GM12878 (cell line): ENCODE measurements around the gene EHBP1L1. TPM values are rescaled to one million over a fixed set of nuclear protein-coding genes. Genes with fewer than 3 reads are reported as not detected.

ENCODE experiments used
- ATAC-seq: fragments of 200-7000 bp; cut with Tn5 transposase; 3 replicates; pipeline ENCODE4 v1.9.1; 2020; ENCODE audit warnings: mild to moderate bottlenecking, moderate library complexity
- BruUV-seq: library from RNA; stranded (reverse); fragments of 400-500 nt; replicated peaks from 2 replicates; lab custom pipeline; 2021; lab: Mats Ljungman, UMichigan
- CTCF ChIA-PET: fragments of 300-600 bp; sonication (Branson Sonifier 250); formaldehyde crosslinking; extraction: SDS; loops from one replicate; lab custom pipeline; 2021; ENCODE audit warnings: inconsistent platforms; lab: Yijun Ruan, JAX
- POLR2A ChIA-PET: fragments of 350-600 bp; formaldehyde crosslinking; extraction: SDS; loops from one replicate; lab custom pipeline; 2021; ENCODE audit warnings: inconsistent platforms; lab: Charles Lee
- RAD21 ChIA-PET: fragments of 300-600 bp; sonication (Branson Sonifier 250); formaldehyde crosslinking; loops from one replicate; lab custom pipeline; 2023; ENCODE audit warnings: antibody characterized with exemption; ENCODE audit not compliant: unreplicated experiment; lab: Charles Lee
- SMC1A ChIA-PET: fragments of 300-600 bp; sonication (Branson Sonifier 250); formaldehyde crosslinking; loops from one replicate; lab custom pipeline; 2023; ENCODE audit not compliant: unreplicated experiment, uncharacterized antibody; lab: Charles Lee
- DNase-seq: peaks from one replicate; pipeline ENCODE4 v3.0.0-alpha.2; 2011; ENCODE audit warnings: low read depth, low spot score
- FAIRE-seq: peaks from 3 replicates; lab custom pipeline; 2011; peaks lifted over from hg19 to GRCh38; lab: Jason Lieb, UNC
- H2AFZ ChIP-seq: 2 replicates; pipeline ENCODE4 v1.6.0; 2011; ENCODE audit warnings: low read depth, low read length, control low read depth; ENCODE audit not compliant: control insufficient read depth
- H3K27ac ChIP-seq: 2 replicates; pipeline ENCODE4 v1.5.1; 2011; ENCODE audit warnings: control low read depth; ENCODE audit not compliant: control insufficient read depth, insufficient read depth
- H3K27me3 ChIP-seq, 2 experiments: replicated peaks in 1 of 2; 2 replicates each; pipeline versions ENCODE4 v1.6.0 to v1.6.1; 2011; ENCODE audit warnings: low read length in 1 of 2; ENCODE audit not compliant: control insufficient read depth in 2 of 2, insufficient read depth in 2 of 2
- H3K36me3 ChIP-seq, 2 experiments: 2 replicates each; pipeline ENCODE4 v1.5.1; 2011; ENCODE audit warnings: low read length in 1 of 2; ENCODE audit not compliant: control insufficient read depth in 2 of 2, insufficient read depth in 2 of 2
- H3K4me1 ChIP-seq: 2 replicates; pipeline ENCODE4 v1.6.1; 2011; ENCODE audit warnings: mild to moderate bottlenecking, low read length, moderate library complexity, mixed read lengths; ENCODE audit not compliant: control insufficient read depth, insufficient read depth
- H3K4me2 ChIP-seq: 2 replicates; pipeline ENCODE4 v1.6.0; 2011; ENCODE audit warnings: control low read depth; ENCODE audit not compliant: control insufficient read depth, insufficient read depth
- H3K4me3 ChIP-seq: fragments of 200-600 bp; sonication (generic); 2 replicates; pipeline ENCODE4 v1.5.1; 2016
- H3K79me2 ChIP-seq: 2 replicates; pipeline ENCODE4 v1.6.0; 2011; ENCODE audit warnings: low read length; ENCODE audit not compliant: control insufficient read depth, insufficient read depth
- H3K9ac ChIP-seq: 2 replicates; pipeline ENCODE4 v1.8.0; 2011; ENCODE audit warnings: low read length, control low read depth, mixed read lengths; ENCODE audit not compliant: control insufficient read depth, insufficient read depth
- H3K9me3 ChIP-seq: replicated peaks from 3 replicates; pipeline ENCODE4 v1.5.1; 2011; ENCODE audit warnings: mild to moderate bottlenecking, low read length; ENCODE audit not compliant: control insufficient read depth, insufficient read depth
- H4K20me1 ChIP-seq: 2 replicates; pipeline ENCODE4 v1.6.0; 2011; ENCODE audit not compliant: control insufficient read depth, insufficient read depth
- BCL3 ChIP-seq: IDR thresholded peaks from 2 replicates; pipeline ENCODE4 v1.6.1; 2011; ENCODE audit warnings: borderline replicate concordance, low read depth, mild to moderate bottlenecking, moderate library complexity, low read length; ENCODE audit not compliant: insufficient read depth, poor library complexity, severe bottlenecking
- NRF1 ChIP-seq: conservative IDR thresholded peaks from 2 replicates; pipeline ENCODE4 v1.6.1; 2011; ENCODE audit warnings: mild to moderate bottlenecking, low read depth, low read length, improper control_type of control experiment
- POLR2A ChIP-seq: IDR thresholded peaks from 2 replicates; pipeline ENCODE4 v1.6.1; 2011; ENCODE audit warnings: low read depth, mild to moderate bottlenecking, low read length
- WRNIP1 ChIP-seq: IDR thresholded peaks from 2 replicates; pipeline ENCODE4 v1.6.1; 2011; ENCODE audit warnings: low read depth, low read length, improper control_type of control experiment, borderline replicate concordance
- WGBS: methylation state at CpG from one replicate; pipeline ENCODE4 v1.1.6; 2016; ENCODE audit warnings: low lambda C conversion rate; ENCODE audit not compliant: insufficient replicate concordance, insufficient coverage; ENCODE audit errors: missing lambda C conversion rate; 5-methylcytosine and 5-hydroxymethylcytosine counted together
- in situ Hi-C: fragments of 300-500 bp; cut with MboI; formaldehyde crosslinking; loops from 9 replicates; pipeline ENCODE4 v1.14.3; 2018; ENCODE audit warnings: mixed read lengths
- intact Hi-C: fragments of 100-400 bp; cut with micrococcal nuclease; formaldehyde crosslinking; loops from one replicate; pipeline ENCODE4 v1.14.2; 2022; ENCODE audit not compliant: unreplicated experiment
- polyA plus RNA-seq, 11 experiments: library from polyadenylated mRNA; depleted of rRNA in 4 of 11; unstranded in 6 of 11; stranded (reverse) in 5 of 11; fragments of >200 nt; fragmentation: Nextera tagmentation in 4 of 11; fragmentation: Illumina TruSeq in 1 of 11; extraction: Ambion mirVana in 4 of 11; extraction: Trizol in 1 of 11; gene quantifications; 1 replicate in 1 of 11; 2 replicates in 10 of 11; pipeline versions ENCODE4 v1.2.1 to v1.2.3, GENCODE V29; 2011 to 2016; ENCODE audit warnings: inconsistent platforms in 2 of 11, missing spikeins in 2 of 11, low read depth in 1 of 11
- total RNA-seq, 4 experiments: library from RNA; depleted of rRNA in 3 of 4; stranded (reverse); fragments of >200 nt in 3 of 4; fragmentation: Illumina TruSeq in 1 of 4; extraction: Trizol in 1 of 4; gene quantifications; 2 replicates each; pipeline versions ENCODE4 v1.2.1 to v1.2.3, GENCODE V29; 2013 to 2021

Gene EHBP1L1
- total and polyA plus RNA-seq, 10 of the 15 experiments (the other 5 are each of a cell fraction or from before 2014, with no cell fraction given) = 0.06 to 99.4 (median 32.7) TPM

- ATAC-seq = peak; percentile 21
- no TSS peak for BruUV-seq
- H3K4me1 ChIP-seq = peaks cover 9% of the 10 kb centered on the region
- no peak overlapping the region for H3K4me2 ChIP-seq
- in situ Hi-C loops = no loop called here
- CTCF ChIA-PET = no interaction called here
- SMC1A ChIA-PET = no interaction called here
- H3K9me3 ChIP-seq = no peaks in the 10 kb centered on the region
- RAD21 ChIA-PET = interaction anchor here (1.7 to 2.9 kb wide), 2 partner anchors 12 to 13 kb away, joined by 4 to 19 read pairs; no protein-coding TSS in a partner anchor
- no peak for FAIRE-seq
- no peak overlapping the region for H3K4me3 ChIP-seq
- no peaks in the 10 kb centered on the region for H3K79me2 ChIP-seq
- DNase-seq = no peak
- no peak overlapping the region for H2AFZ ChIP-seq
- no peak overlapping the region for H3K27ac ChIP-seq
- no peaks in the 10 kb centered on the region for H3K36me3 ChIP-seq
- no peaks in the 10 kb centered on the region for H4K20me1 ChIP-seq
- 56% methylated on average over 16 of the region's 37 CpGs for WGBS
- POLR2A ChIA-PET = no interaction called here
- TF ChIP-seq WRNIP1 (no peak), POLR2A (peak; percentile 29; the same call in 1 of the 2 replicates)
- H3K27me3 ChIP-seq = no peaks in the 10 kb centered on the region; a peak in 1 of 4 replicates
- no peak overlapping the region for H3K9ac ChIP-seq
- intact Hi-C loops = no loop called here
Measured at GRCh38 chr11:65553301-65554001, 22.4 kb upstream of the EHBP1L1 start.

- peak; percentile 87 for TF ChIP-seq BCL3
- TF ChIP-seq NRF1 = no peak
- TF ChIP-seq, all 136 proteins: peak for 1
- ChIA-PET CTCF (interaction anchor here (1.6 kb wide), 1 partner anchor 14 kb away, joined by 4 read pairs; no protein-coding TSS in a partner anchor), POLR2A (no interaction called here), SMC1A (no interaction called here), RAD21 (no interaction called here)
- H4K20me1 ChIP-seq = no peaks in the 10 kb centered on the region
- no peak overlapping the region for H3K9ac ChIP-seq
- no peak overlapping the region for H3K4me3 ChIP-seq
- ATAC-seq (no peak), FAIRE-seq (no peak), DNase-seq (no peak)
- H3K27me3 ChIP-seq = no peaks in the 10 kb centered on the region; a peak in 2 of 4 replicates
- H2AFZ ChIP-seq = no peak overlapping the region
- H3K9me3 ChIP-seq = no peaks in the 10 kb centered on the region
- H3K79me2 ChIP-seq = no peaks in the 10 kb centered on the region
- H3K4me1 ChIP-seq = 0 out of 2 replicates have a peak, but pooled peaks cover 2% of the 10 kb centered on the region
- BruUV-seq = no TSS peak
- in situ Hi-C loops = no loop called here
- no peak overlapping the region for H3K27ac ChIP-seq
- H3K4me2 ChIP-seq = no peak overlapping the region
- H3K36me3 ChIP-seq = no peaks in the 10 kb centered on the region
- WGBS = 72% methylated on average over 26 of the region's 27 CpGs
- intact Hi-C loops = no loop called here
Measured at GRCh38 chr11:65554057-65554818, 21.6 kb upstream of the EHBP1L1 start.
